NCI-H2107 (cell line): Measurements from ENCODE around the gene EXOSC7.
"Not testable (repeated sequence)": the region's sequence is repeated elsewhere in the genome, so short reads cannot be mapped to it uniquely, and the experiment has no call there.

Source experiments
- DNase-seq: peaks from one replicate; lab custom pipeline; 2025; lab: John Stamatoyannopoulos, UW

The EXOSC7 gene

DNA sequence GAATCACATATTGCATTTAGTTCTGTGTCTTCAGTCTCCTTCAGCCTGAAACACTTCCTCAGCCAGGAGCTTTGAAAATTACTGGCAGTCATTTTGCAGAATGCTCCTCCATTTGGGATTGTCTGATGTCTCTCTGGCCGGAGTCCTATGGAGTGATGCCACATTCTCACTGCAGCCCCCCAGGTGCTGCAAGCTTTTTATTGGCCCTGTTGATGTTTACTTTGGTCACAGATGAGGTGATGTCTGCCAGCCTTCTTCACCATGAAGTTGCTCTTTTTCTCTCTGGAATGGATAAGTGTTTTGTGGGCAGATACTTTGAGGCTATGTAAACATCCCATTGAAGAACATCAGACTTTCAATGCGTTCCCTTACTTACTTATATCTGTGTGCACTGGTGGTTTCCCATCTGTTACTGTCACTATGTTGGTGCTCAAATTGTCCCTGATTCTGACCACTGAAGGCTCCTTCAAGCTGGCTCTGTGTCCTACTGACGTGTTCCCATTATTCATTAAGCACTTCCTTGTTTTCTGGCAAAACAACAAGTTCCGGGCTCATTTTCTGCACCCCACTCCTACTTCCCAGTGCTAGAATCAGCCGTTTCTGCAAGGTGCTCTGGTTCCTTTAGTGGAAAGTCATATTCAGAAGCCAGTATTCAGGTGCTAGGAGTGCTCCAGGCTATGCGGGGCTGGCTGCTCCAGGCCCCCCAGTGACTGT, 48.7 kb downstream of the EXOSC7 start:
- no peak for DNase-seq

DNA sequence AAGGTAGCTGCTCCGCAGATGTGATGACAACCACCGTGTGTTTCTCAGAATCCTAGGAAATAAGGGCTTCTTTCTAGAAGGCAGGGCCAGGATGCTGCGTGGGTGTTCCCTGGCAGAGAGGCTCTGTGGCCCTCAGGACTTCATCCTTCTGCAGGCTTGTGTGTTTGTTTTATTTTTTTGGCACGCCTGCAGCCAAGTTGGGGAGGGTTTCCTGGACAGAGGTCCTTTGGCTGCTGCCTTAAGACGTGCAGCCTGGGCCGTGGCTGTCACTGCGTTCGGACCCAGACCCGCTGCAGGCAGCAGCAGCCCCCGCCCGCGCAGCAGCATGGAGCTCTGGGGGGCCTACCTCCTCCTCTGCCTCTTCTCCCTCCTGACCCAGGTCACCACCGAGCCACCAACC, 50.0 kb downstream of the EXOSC7 start, which contains the start of gene CLEC3B:
Gene CLEC3B (plus strand): TSS at position 266 of the 400 bp plus-strand sequence. CDS start 60 bp downstream, at position 326.
- DNase-seq = no peak

DNA sequence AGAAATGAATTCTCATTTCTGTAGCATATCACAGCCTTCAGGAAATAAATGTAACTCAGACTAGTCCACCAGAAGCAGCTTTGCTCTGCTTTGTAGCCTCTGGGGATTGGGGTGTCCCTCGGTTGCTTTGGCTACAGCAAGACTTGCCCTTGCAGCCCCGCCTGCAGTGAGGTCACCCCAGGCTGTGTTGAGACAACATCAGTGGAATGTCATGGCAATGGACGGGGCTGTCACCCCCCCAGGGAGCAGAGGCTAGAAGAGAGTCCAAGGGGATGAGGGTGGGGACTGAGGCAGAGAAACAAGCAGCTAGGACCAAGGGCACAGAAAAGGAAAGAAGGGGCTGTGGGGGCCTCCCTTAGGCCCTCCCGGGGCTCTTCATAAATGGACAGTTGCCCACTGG, 50.9 kb downstream of the EXOSC7 start:
- no peak for DNase-seq

DNA sequence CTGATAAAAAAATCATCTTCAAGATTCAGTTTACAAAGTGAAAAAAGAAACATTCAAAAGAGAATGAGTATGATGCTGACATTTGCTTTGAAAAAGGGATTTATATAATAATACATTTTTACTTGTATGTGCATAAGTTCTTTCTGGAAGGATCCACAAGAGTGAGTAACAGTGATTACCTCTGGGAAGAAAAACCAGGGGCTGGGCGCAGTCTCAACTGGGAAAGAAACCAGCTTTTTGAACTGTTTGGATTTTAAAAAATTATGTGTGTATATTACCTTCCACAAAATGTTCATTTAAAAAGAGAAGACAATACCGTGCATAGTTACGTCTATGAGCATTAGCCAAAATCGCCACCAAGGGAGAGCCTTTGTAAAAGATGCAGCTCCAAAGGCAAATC, 51.4 kb downstream of the EXOSC7 start:
- no peak for DNase-seq

- no peak for DNase-seq
Measured at GRCh38 chr3:45029216-45029615, 53.2 kb downstream of the EXOSC7 start.

DNA sequence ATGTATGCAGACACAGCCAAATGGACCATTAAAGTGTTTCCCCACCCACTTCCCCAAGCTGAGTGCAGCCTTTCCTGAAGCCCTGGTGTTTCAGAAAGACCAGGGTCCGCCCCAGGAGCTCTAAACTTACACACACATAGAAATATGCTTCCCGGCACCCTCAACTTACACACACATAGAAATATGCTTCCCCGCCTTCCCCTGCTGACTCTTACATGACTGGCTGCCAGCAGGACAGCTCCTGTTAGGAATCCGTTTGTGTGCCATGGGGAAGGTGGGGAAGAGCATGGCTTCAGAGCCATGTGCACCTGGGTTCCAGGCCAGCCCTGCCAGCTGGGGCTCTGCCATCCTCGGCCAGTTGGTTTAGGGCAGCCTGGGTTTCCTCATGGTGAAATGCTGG, 53.6 kb downstream of the EXOSC7 start:
- no peak for DNase-seq

DNA sequence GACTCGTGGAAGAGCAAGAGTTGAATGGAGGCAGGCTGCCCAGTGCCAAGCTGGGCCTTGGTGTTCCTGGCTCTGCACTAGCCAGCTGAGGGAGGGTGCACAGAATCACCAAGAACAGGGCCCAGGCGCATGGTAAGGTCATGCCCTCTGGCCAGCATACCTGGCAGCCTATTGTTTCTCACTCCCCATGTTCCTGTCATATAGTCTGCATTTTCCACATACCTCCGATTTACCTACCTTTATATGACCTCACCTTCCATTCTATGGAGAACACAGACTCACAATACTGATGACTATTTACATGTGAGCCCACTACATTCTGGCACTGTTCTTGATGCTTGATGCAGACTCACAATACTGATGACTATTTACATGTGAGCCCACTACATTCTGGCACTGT, 55.5 kb downstream of the EXOSC7 start:
- DNase-seq = no peak

DNA sequence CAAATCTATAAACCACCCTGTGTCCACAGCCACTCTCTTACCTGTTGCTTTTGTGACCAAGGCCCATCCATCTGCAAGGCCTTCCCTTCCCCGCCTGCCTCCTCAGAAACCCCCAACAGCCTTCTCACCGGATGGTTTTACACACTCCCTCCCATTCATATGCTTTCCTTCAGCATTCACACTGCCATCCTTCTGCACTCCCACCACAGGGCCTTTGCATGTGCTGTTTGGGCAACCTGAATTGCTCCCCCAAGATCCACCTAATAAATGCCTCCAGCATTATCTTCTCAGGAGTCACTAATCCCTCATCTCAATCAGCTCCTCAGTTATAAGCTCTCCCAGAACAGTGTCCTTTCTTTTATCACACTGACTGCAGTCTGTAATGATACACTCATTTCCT, 56.1 kb downstream of the EXOSC7 start:
- no peak for DNase-seq

DNA sequence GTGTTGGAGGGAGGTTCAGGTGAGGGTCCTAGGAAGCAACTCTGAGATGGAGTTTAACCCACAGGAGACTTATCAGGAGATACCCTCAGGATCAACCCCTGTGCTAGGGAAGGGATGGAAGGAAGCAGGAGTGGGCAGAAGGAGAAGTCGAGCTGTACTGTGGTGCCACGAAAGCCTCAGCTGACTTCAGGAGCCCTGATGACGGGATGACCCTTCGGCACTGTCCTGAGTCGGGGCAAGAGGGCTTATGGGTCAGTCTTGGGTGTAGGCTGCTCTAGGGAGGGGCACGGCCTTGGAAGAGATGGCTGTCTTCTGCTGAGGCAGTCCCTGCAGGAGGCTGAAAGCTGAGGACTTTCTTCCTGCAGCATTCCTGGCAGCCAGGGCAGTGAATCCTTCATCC, 57.7 kb downstream of the EXOSC7 start:
- DNase-seq = no peak

- DNase-seq = no peak
Measured at GRCh38 chr3:45034612-45035252, 58.7 kb downstream of the EXOSC7 start.

- no peak for DNase-seq
Measured at GRCh38 chr3:45035441-45036301, 59.6 kb downstream of the EXOSC7 start.

DNA sequence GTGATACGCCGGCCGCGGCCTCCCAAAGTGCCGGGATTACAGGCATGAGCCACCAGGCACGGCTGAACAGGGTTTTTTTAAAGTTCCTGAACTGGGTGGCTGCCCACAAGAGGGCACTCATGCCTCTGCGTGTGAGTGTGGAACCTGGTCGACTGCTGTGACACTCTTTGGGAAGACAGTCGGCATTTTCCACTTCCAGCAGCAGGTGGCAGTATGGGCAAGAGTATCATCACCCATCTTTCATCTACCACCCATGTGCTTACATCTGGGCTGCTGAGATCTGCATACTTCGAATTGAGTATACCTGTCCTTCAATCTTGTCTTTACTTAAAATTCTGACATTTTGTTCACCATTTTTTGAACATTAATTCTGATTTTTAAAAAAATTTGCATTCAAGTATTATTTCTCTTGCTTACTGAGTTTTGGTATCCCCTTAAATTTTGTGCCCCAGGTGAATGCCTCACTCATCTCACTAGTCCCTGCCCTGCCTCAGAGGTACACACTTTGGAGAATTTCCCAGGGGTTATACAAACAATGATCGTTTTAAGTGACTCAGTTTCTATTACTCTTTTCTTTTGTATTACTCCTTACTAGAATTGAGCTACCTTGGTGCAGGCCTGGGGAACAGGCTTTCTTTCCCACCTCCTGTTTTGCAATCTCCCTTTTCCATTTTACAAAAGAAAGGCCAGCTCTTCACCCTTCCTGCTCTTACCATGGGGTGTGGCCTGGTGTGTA, 61.8 kb downstream of the EXOSC7 start:
- DNase-seq = peak; percentile 30

DNA sequence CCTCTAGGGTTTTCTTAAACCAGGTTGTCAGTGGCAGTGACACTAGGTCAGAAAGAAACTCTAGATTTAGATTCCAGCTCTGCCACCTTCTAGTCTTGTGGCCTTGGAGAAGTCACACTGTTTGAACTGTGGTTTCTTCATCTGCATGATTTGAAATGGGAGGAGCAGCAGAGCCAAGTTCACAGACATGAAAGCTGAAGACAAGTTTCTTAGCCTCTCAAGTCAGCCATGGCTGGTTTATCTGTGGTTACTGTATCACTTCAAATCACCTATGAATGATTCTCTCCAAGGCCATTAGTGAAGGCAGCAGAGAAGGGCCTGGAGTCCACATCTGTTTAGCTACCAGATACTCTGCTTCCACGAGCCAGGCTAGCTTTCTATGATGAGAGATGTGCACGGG, 65.6 kb downstream of the EXOSC7 start:
- no peak for DNase-seq

DNA sequence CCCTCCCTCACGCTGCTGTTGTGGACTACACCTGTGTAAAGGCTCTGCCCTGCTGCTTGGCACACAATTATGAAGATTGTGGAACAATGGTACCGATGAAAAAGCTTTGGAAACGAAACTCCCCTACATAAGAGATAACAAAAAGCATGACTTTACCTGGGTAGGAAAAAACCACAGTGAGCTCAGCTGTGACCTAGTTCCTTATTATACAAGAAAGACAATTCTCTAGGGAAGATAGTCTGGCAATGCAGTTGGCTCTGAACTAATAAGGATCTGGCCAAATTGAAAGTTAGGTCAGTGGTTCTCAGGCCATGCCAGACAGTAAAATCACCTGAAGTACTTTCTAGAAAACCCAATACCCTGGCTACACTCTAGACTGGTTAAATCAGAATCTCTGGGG, 66.1 kb downstream of the EXOSC7 start:
- DNase-seq = no peak

- DNase-seq = no peak
Measured at GRCh38 chr3:45043728-45044299, 67.8 kb downstream of the EXOSC7 start.

GRCh38 chr3:45048244-45048643, 72.2 kb downstream of the EXOSC7 start:
- DNase-seq = no peak

DNA sequence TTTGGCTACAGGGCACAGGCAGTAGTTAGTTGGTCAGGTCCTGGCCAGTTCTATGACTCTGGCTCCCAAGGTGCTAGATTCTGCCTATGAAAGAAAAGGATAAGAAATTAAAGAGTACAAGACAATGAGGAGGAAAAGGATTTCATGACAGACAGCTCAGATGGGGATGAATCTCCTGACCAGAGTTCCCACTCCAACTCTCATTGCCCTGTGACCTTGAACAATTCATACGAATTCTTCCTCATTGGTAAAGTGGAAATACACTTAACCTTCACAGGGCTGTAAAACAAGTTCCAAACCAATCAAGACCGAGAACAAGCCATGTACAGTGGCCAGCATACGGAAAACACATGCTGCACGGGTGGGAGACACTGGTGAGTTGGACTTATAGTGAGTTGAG, 73.8 kb downstream of the EXOSC7 start:
- no peak for DNase-seq

- DNase-seq = no peak
Measured at GRCh38 chr3:45051685-45052084, 75.6 kb downstream of the EXOSC7 start.

DNA sequence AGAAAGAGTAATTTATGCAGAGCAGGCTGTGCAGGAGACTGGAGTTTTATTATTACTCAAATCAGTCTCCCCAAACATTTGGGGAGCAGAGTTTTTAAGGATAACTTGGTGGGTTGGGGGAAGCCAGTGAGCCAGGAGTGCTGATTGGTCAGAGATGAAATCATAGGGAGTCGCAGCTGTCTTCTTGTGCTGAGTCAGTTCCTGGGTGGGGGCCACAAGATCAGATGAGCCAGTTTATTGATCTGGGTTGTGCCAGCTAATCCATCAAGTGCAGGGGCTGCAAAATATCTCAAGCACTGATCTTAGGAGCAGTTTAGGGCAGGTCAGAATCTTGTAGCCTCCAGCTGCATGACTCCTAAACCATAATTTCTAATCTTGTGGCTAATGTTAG, 77.8 kb downstream of the EXOSC7 start:
- not testable (repeated sequence) for DNase-seq

DNA sequence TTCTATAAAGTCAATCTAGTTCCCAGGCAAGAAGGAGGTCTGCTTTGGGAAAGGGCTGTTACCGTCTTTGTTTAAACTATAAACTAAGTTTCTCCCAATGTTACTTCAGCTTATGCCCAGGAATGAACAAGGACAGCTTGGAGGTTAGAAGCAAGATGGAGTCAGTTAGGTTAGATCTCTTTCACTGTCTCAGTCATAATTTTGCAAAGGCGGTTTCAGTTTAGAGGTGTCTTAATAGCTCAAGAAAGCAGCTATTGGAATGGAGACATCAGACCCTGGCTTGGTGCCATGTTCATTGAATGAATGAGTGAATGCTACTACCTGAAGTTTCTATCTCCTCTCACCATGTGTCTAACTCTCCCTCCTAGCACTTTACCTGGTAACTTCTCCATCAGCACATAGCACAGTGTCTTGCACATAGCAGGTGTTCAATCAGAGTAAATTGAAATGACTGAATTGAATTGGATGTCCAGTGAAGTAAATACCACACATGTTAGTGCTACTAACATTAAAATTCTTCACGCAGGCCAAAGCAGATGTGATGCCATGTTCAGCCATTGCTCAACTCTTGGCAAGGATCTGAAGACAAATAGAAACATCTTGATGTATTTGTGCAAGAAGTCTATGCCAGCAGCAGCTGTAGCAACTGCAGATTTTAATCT, 78.3 kb downstream of the EXOSC7 start:
- no peak for DNase-seq

DNA sequence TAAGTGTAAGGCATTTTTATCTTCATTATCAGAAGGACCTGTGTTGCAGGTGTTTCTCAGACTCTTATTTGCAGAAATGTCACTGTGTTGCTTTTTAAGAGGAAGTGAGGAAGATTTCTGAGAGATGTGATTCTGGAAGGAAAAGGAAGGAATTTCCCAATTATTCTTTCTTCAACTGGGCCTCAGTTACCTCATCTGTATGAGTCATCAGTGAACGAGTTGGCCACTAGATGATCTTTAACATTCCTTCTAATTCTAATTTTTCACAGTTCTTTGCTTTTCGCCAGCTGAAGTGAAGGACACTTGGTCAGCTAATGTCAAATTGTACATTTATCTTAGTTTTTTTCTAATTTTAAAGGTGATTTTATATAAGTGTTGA, 79.0 kb downstream of the EXOSC7 start:
- no peak for DNase-seq
